ENCODE measurements around the gene AKAIN1. TPM values are rescaled to one million over a fixed set of nuclear protein-coding genes. Genes with fewer than 3 reads are reported as not detected.

The AKAIN1 gene
- total and polyA plus RNA-seq, 2 of the 4 experiments (the other 2 are of a cell fraction), result not detected

GRCh38 chr18:5173646-5174045 is 23.4 kb downstream of the AKAIN1 start:
- Histone ChIP-seq H2AK5ac (ENCODE audit: low read depth, low read length) (no peak overlapping the region), H4K8ac (ENCODE audit: low read depth in 2 of 2, low read length in 2 of 2) (no peak overlapping the region), H3K4me3 (ENCODE audit: insufficient read depth, low read depth, low read length) (no peak overlapping the region), H2BK120ac (ENCODE audit: low read depth, low read length) (no peak overlapping the region), H3K79me1 (ENCODE audit: low read depth in 1 of 2, low read length in 2 of 2) (no peaks in the 10 kb centered on the region), H3K14ac (replicated peaks; ENCODE audit: low read depth, low read length) (no peak overlapping the region), H3K4me2 (ENCODE audit: low read depth, low read length) (no peak overlapping the region), H3K56ac (ENCODE audit: extremely low read depth, insufficient read depth, low read length) (no peak overlapping the region), H3K36me3 (ENCODE audit: control insufficient read depth, insufficient read depth, low read length) (no peaks in the 10 kb centered on the region), H4K91ac (ENCODE audit: insufficient read depth, low read depth, low read length) (no peak overlapping the region), H3K4me1 (ENCODE audit: control insufficient read depth, insufficient read depth, low read length) (no peaks in the 10 kb centered on the region), H3K9me1 (ENCODE audit: insufficient read depth, low read length) (no peaks in the 10 kb centered on the region), H3K18ac (ENCODE audit: low read depth, low read length) (no peak overlapping the region), H3K4ac (ENCODE audit: low read depth, low read length) (no peak overlapping the region), H4K5ac (ENCODE audit: low read depth, low read length) (no peak overlapping the region), H2BK20ac (ENCODE audit: low read depth, low read length) (no peak overlapping the region), H2BK5ac (ENCODE audit: low read depth, low read length, poor library complexity, severe bottlenecking) (no peak overlapping the region), H3K9me3 (ENCODE audit: control insufficient read depth, insufficient read depth, low read length) (peaks cover 2% of the 10 kb centered on the region; the same call in 1 of the 2 replicates), H2AK9ac (replicated peaks; ENCODE audit: low read depth, low read length, poor library complexity) (no peak overlapping the region), H3K27me3 (ENCODE audit: control insufficient read depth, insufficient read depth, low read length) (no peaks in the 10 kb centered on the region), H3K27ac (ENCODE audit: insufficient read depth, low read length) (no peak overlapping the region), H4K20me1 (ENCODE audit: insufficient read depth, low read length) (no peaks in the 10 kb centered on the region), H3K9ac (ENCODE audit: low read depth, low read length) (no peak overlapping the region), H2AFZ (replicated peaks; ENCODE audit: low read length, poor library complexity) (no peak overlapping the region), H3K23ac (ENCODE audit: low read depth, low read length) (no peak overlapping the region), H2BK15ac (ENCODE audit: low read depth, low read length) (no peak overlapping the region)
- ChIA-PET CTCF (no interaction called here), POLR2A (ENCODE audit: unreplicated experiment) (no interaction called here)
- ATAC-seq (ENCODE audit: low read depth) (no peak), DNase-seq (no peak)
- no TSS peak for BruUV-seq (replicated peaks)
- dilution Hi-C loops (cut with HindIII; ENCODE audit: low sequenced_read_pairs, unreplicated experiment), result no loop called here
- in situ Hi-C loops (cut with MboI; ENCODE audit: low sequenced_read_pairs), result no loop called here
- intact Hi-C loops (cut with micrococcal nuclease), result no loop called here
- 0% methylated on average over 1 of the region's 6 CpGs; no CpG with 5 or more reads in 1 of the 2 experiments for WGBS, 2 experiments (ENCODE audit: extremely low coverage in 2 of 2, insufficient read length in 1 of 2)
- no peak for TF ChIP-seq POLR2A (IDR thresholded peaks at IDR 0.05; ENCODE audit: low read depth, low read length)
- no peak for TF ChIP-seq SMC3 (IDR thresholded peaks at IDR 0.05; ENCODE audit: low read depth, low read length)
- TF ChIP-seq, protein P1, sequence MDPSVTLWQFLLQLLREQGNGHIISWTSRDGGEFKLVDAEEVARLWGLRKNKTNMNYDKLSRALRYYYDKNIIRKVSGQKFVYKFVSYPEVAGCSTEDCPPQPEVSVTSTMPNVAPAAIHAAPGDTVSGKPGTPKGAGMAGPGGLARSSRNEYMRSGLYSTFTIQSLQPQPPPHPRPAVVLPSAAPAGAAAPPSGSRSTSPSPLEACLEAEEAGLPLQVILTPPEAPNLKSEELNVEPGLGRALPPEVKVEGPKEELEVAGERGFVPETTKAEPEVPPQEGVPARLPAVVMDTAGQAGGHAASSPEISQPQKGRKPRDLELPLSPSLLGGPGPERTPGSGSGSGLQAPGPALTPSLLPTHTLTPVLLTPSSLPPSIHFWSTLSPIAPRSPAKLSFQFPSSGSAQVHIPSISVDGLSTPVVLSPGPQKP (IDR thresholded peaks at IDR 0.05; ENCODE audit: borderline replicate concordance, low read depth, low read length), result no peak
- no peak for TF ChIP-seq BHLHE40 (IDR thresholded peaks at IDR 0.05; ENCODE audit: low read depth, low read length)
- TF ChIP-seq RAD21 (IDR thresholded peaks at IDR 0.05; ENCODE audit: low read length), result no peak
- no peak for TF ChIP-seq CEBPB (IDR thresholded peaks at IDR 0.05; ENCODE audit: low read depth, low read length)
- no peak for TF ChIP-seq FOS (IDR thresholded peaks at IDR 0.05; ENCODE audit: low read depth, low read length)
- TF ChIP-seq MAFK (IDR thresholded peaks at IDR 0.05; ENCODE audit: low read depth, low read length), result no peak

All from IMR-90 (cell line).